Suprapubic skin (tissue), 3 donors: ENCODE data around the gene ESRRB.

ENCODE experiments used
- POLR2A ChIP-seq, 2 donors: fragments of 450-650 bp; IDR thresholded peaks; one replicate each; pipeline ENCODE4 v1.6.1; 2017; ENCODE audit warnings: antibody characterized with exemption in 2 of 2, mild to moderate bottlenecking in 2 of 2, moderate library complexity in 2 of 2
- TF ChIP-seq, protein P1 (sequence below), 2 donors: fragments of 200-600 bp in 1 of 2; fragments of 450-650 bp in 1 of 2; sonication (generic) in 1 of 2; IDR thresholded peaks; one replicate each; pipeline ENCODE4 v1.5.1; 2016 to 2019; ENCODE audit warnings: antibody characterized with exemption in 2 of 2, mild to moderate bottlenecking in 1 of 2, moderate library complexity in 1 of 2

DNA sequence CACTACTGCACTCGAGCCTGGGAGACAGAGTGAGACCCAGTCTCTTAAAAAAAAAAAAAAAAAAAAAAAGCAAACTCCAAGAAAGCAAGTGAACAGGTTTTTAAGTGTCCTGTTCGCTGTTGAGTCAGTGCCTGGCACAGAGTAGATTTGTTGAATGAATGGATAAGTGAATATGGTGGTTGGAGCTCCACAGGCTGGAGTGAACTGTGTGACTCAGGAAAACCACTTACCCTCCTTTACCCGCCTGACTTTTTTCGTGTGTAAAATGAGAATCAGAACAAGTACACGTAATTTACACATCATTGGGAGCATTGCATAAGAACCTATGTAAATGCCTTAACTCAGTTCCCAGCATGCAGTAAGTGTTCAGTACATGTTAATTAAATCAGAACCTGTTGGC, 24.0 kb upstream of the ESRRB start:
- TF ChIP-seq, protein P1, sequence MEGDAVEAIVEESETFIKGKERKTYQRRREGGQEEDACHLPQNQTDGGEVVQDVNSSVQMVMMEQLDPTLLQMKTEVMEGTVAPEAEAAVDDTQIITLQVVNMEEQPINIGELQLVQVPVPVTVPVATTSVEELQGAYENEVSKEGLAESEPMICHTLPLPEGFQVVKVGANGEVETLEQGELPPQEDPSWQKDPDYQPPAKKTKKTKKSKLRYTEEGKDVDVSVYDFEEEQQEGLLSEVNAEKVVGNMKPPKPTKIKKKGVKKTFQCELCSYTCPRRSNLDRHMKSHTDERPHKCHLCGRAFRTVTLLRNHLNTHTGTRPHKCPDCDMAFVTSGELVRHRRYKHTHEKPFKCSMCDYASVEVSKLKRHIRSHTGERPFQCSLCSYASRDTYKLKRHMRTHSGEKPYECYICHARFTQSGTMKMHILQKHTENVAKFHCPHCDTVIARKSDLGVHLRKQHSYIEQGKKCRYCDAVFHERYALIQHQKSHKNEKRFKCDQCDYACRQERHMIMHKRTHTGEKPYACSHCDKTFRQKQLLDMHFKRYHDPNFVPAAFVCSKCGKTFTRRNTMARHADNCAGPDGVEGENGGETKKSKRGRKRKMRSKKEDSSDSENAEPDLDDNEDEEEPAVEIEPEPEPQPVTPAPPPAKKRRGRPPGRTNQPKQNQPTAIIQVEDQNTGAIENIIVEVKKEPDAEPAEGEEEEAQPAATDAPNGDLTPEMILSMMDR (IDR thresholded peaks at IDR 0.05) = no peak
- no peak for TF ChIP-seq POLR2A (IDR thresholded peaks at IDR 0.05)
